H9 (cell line): ENCODE measurements around the gene LTA4H. TPM values are rescaled to one million over a fixed set of nuclear protein-coding genes. Genes with fewer than 3 reads are reported as not detected.

Experiments used
- DNase-seq: peaks from one replicate; pipeline ENCODE4 v3.0.0-alpha.2; 2017
- H2AFZ ChIP-seq: one replicate; pipeline ENCODE4 v1.6.1; 2013; ENCODE audit warnings: mild to moderate bottlenecking, low read length, control low read depth, moderate library complexity
- H2AK5ac ChIP-seq: 2 replicates; pipeline ENCODE4 v1.6.1; 2013; ENCODE audit warnings: low read length, control low read depth, mixed read lengths; ENCODE audit not compliant: insufficient read length
- H2BK120ac ChIP-seq: one replicate; pipeline ENCODE4 v1.6.1; 2013; ENCODE audit warnings: low read depth, mild to moderate bottlenecking, low read length, control low read depth, inconsistent platforms; ENCODE audit not compliant: poor library complexity, severe bottlenecking
- H2BK12ac ChIP-seq: 2 replicates; pipeline ENCODE4 v1.6.1; 2013; ENCODE audit warnings: low read length, control low read depth, mixed read lengths, low read depth; ENCODE audit not compliant: insufficient read length
- H2BK15ac ChIP-seq: 2 replicates; pipeline ENCODE4 v1.6.1; 2013; ENCODE audit warnings: low read depth, low read length, control low read depth
- H2BK20ac ChIP-seq: one replicate; pipeline ENCODE4 v1.6.1; 2013; ENCODE audit warnings: low read depth, mild to moderate bottlenecking, low read length, control low read depth, inconsistent platforms; ENCODE audit not compliant: poor library complexity, severe bottlenecking
- H2BK5ac ChIP-seq: 2 replicates; pipeline ENCODE4 v1.6.1; 2013; ENCODE audit warnings: low read length, control low read depth, mixed read lengths; ENCODE audit not compliant: insufficient read length
- H3K14ac ChIP-seq: 2 replicates; pipeline ENCODE4 v1.6.1; 2013; ENCODE audit warnings: low read length, control low read depth; ENCODE audit not compliant: insufficient read depth
- H3K18ac ChIP-seq: 2 replicates; pipeline ENCODE4 v1.6.1; 2013; ENCODE audit warnings: low read depth, mild to moderate bottlenecking, mixed read lengths, low read length, control low read depth; ENCODE audit not compliant: insufficient read length
- H3K23ac ChIP-seq: 2 replicates; pipeline ENCODE4 v1.6.1; 2013; ENCODE audit warnings: low read length, control low read depth, mixed read lengths, low read depth; ENCODE audit not compliant: insufficient read length
- H3K23me2 ChIP-seq: 2 replicates; pipeline ENCODE4 v1.6.1; 2013; ENCODE audit warnings: low read depth, mild to moderate bottlenecking, mixed read lengths, low read length, control low read depth; ENCODE audit not compliant: insufficient read length, poor library complexity, severe bottlenecking
- H3K27ac ChIP-seq: 2 replicates; pipeline ENCODE4 v1.5.1; 2013; ENCODE audit warnings: low read length, control low read depth, mixed read lengths, low read depth; ENCODE audit not compliant: insufficient read length
- H3K27me3 ChIP-seq: 2 replicates; pipeline ENCODE4 v1.6.1; 2013; ENCODE audit warnings: low read length, control low read depth, inconsistent platforms; ENCODE audit not compliant: insufficient read depth
- H3K4ac ChIP-seq: 2 replicates; pipeline ENCODE4 v1.6.1; 2013; ENCODE audit warnings: low read depth, mild to moderate bottlenecking, control low read depth, inconsistent platforms, low read length, moderate library complexity
- H3K4me1 ChIP-seq: 2 replicates; pipeline ENCODE4 v1.6.1; 2013; ENCODE audit warnings: low read length, control low read depth, inconsistent platforms; ENCODE audit not compliant: insufficient read depth
- H3K4me2 ChIP-seq: 2 replicates; pipeline ENCODE4 v1.6.1; 2013; ENCODE audit warnings: low read length, control low read depth, mixed read lengths; ENCODE audit not compliant: insufficient read length, insufficient read depth
- H3K56ac ChIP-seq: 2 replicates; pipeline ENCODE4 v1.6.1; 2013; ENCODE audit warnings: low read depth, mild to moderate bottlenecking, mixed read lengths, low read length, control low read depth; ENCODE audit not compliant: insufficient read length
- H3K79me1 ChIP-seq: 2 replicates; pipeline ENCODE4 v1.6.1; 2013; ENCODE audit warnings: low read depth, mild to moderate bottlenecking, moderate library complexity, low read length, control low read depth, inconsistent platforms; ENCODE audit not compliant: insufficient read depth, poor library complexity, severe bottlenecking
- H3K79me2 ChIP-seq: 2 replicates; pipeline ENCODE4 v1.6.1; 2013; ENCODE audit warnings: low read length, control low read depth, inconsistent platforms; ENCODE audit not compliant: insufficient read depth
- H3K9ac ChIP-seq: 2 replicates; pipeline ENCODE4 v1.6.1; 2013; ENCODE audit warnings: low read length, control low read depth, mixed read lengths; ENCODE audit not compliant: insufficient read length; ENCODE audit errors: extremely low read depth
- H3K9me3 ChIP-seq: one replicate; pipeline ENCODE4 v1.6.1; 2013; ENCODE audit warnings: low read depth, low read length, inconsistent platforms; ENCODE audit not compliant: control insufficient read depth
- H3T11ph ChIP-seq: one replicate; pipeline ENCODE4 v1.6.1; 2013; ENCODE audit warnings: mild to moderate bottlenecking, low read length, control low read depth, inconsistent platforms
- H4K20me1 ChIP-seq: one replicate; pipeline ENCODE4 v1.6.1; 2013; ENCODE audit not compliant: control insufficient read depth, insufficient read length, insufficient read depth
- H4K5ac ChIP-seq: 2 replicates; pipeline ENCODE4 v1.6.1; 2013; ENCODE audit warnings: low read depth, mild to moderate bottlenecking, mixed read lengths, low read length, control low read depth; ENCODE audit not compliant: insufficient read length
- H4K8ac ChIP-seq: replicated peaks from 2 replicates; pipeline ENCODE4 v1.6.1; 2013; ENCODE audit warnings: low read length, control low read depth, mixed read lengths, low read depth; ENCODE audit not compliant: insufficient read length
- H4K91ac ChIP-seq: 2 replicates; pipeline ENCODE4 v1.6.1; 2013; ENCODE audit warnings: low read depth, mild to moderate bottlenecking, moderate library complexity, mixed read lengths, low read length, control low read depth; ENCODE audit not compliant: insufficient read length
- H3K27ac Mint-ChIP-seq, 3 experiments: 2 replicates in 2 of 3; 3 replicates in 1 of 3; pipeline ENCODE4 v1.8.0; 2020 to 2021; ENCODE audit warnings: mixed read lengths in 3 of 3, mild to moderate bottlenecking in 1 of 3, moderate library complexity in 1 of 3
- H3K27me3 Mint-ChIP-seq: 2 replicates; pipeline ENCODE4 v1.8.0; 2021; ENCODE audit warnings: low read depth, mild to moderate bottlenecking, moderate library complexity, mixed read lengths
- H3K36me3 Mint-ChIP-seq, 3 experiments: 2 replicates in 2 of 3; 3 replicates in 1 of 3; pipeline ENCODE4 v1.8.0; 2020 to 2021; ENCODE audit warnings: low read depth in 3 of 3, mixed read lengths in 3 of 3; ENCODE audit not compliant: insufficient read depth in 1 of 3
- H3K4me1 Mint-ChIP-seq, 2 experiments: 2 replicates each; pipeline ENCODE4 v1.8.0; 2020; ENCODE audit warnings: mixed read lengths in 2 of 2
- H3K4me3 Mint-ChIP-seq, 2 experiments: 2 replicates in 1 of 2; 3 replicates in 1 of 2; pipeline ENCODE4 v1.8.0; 2020 to 2021; ENCODE audit warnings: mild to moderate bottlenecking in 2 of 2, mixed read lengths in 2 of 2, moderate library complexity in 1 of 2
- H3K9me3 Mint-ChIP-seq, 2 experiments: 2 replicates in 1 of 2; 3 replicates in 1 of 2; pipeline ENCODE4 v1.8.0; 2020; ENCODE audit warnings: mild to moderate bottlenecking in 2 of 2, mixed read lengths in 2 of 2, moderate library complexity in 1 of 2
- WGBS: extraction: QIAGEN DNeasy Blood & Tissue Kit; methylation state at CpG from one replicate; pipeline ENCODE4 v1.1.7; 2013; ENCODE audit warnings: missing lambda C conversion rate, low lambda C conversion rate, mixed read lengths; ENCODE audit not compliant: insufficient read length; ENCODE audit errors: extremely low coverage; 5-methylcytosine and 5-hydroxymethylcytosine counted together
- total RNA-seq: library from RNA; stranded (reverse); gene quantifications from 2 replicates; pipeline ENCODE4 v1.2.1, GENCODE V29; 2021
- TF ChIP-seq, protein P1 (sequence below): fragments of 200-600 bp; sonication (generic); conservative IDR thresholded peaks from 3 replicates; pipeline ENCODE4 v1.8.0; 2021; ENCODE audit warnings: antibody characterized with exemption, mild to moderate bottlenecking

The LTA4H gene
- total RNA-seq, 1 experiment from 2014 or later: 144 TPM

DNA sequence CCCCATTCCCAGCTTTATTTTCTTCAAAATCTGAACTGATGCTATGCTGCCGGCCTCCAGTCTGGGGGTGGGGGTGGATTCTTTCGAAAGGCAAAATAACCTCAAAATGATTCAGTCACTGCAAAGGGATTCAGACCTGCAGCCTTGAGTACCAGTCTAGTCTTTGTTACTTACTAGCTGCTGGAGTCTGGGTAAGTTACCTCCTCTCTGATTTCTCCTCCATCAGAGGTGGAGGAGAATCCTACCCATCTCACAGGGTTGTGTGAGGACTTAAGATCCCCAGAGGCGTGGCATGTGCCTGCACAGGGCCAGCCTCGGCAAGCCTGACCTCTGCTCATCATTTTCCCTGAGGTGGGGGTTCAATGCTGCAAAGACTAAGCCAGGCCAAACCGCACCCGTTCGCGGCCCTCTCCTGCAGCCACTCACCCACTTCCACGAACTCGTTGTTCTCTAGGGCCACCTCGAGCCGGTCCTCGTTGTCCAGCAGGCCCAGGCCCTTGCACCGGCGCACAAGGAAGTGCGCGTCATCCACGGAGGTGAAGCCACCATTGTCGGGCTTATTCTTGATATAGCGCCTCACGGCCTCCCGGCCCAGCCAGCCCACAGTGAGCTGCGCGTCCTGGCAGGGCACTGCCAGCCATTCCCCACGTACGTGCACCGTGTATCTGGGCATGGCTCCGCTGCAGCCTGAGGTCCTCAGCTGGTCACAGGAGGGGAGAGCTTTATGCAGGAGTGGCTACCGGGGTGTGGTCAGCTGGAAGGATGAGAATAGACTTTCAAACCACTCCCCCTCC lies 40.0 kb downstream of the LTA4H start:
- Histone ChIP-seq H2BK12ac (no peak overlapping the region), H2BK20ac (no peak overlapping the region), H4K91ac (no peak overlapping the region), H3K56ac (no peak overlapping the region), H3K18ac (no peak overlapping the region), H3K4ac (no peak overlapping the region), H2AK5ac (no peak overlapping the region), H3K9me3 (no peaks in the 10 kb centered on the region), H2BK120ac (no peak overlapping the region), H2AFZ (no peak overlapping the region), H3K27ac (no peak overlapping the region), H3K4me2 (no peak overlapping the region), H3K23me2 (no peaks in the 10 kb centered on the region), H4K5ac (no peak overlapping the region), H3K9ac (no peak overlapping the region), H3K79me2 (no peaks in the 10 kb centered on the region), H3K79me1 (no peaks in the 10 kb centered on the region), H2BK5ac (no peak overlapping the region), H4K20me1 (no peaks in the 10 kb centered on the region), H3K14ac (no peak overlapping the region), H3K4me1 (no peaks in the 10 kb centered on the region), H4K8ac (no peak overlapping the region), H2BK15ac (no peak overlapping the region), H3T11ph (no peak overlapping the region), H3K27me3 (no peaks in the 10 kb centered on the region), H3K23ac (no peak overlapping the region)
- no peak overlapping the region for H3K4me3 Mint-ChIP-seq
- no peaks in the 10 kb centered on the region for H3K27me3 Mint-ChIP-seq
- no peak for DNase-seq
- TF ChIP-seq, protein P1, sequence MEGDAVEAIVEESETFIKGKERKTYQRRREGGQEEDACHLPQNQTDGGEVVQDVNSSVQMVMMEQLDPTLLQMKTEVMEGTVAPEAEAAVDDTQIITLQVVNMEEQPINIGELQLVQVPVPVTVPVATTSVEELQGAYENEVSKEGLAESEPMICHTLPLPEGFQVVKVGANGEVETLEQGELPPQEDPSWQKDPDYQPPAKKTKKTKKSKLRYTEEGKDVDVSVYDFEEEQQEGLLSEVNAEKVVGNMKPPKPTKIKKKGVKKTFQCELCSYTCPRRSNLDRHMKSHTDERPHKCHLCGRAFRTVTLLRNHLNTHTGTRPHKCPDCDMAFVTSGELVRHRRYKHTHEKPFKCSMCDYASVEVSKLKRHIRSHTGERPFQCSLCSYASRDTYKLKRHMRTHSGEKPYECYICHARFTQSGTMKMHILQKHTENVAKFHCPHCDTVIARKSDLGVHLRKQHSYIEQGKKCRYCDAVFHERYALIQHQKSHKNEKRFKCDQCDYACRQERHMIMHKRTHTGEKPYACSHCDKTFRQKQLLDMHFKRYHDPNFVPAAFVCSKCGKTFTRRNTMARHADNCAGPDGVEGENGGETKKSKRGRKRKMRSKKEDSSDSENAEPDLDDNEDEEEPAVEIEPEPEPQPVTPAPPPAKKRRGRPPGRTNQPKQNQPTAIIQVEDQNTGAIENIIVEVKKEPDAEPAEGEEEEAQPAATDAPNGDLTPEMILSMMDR: no peak
- no peak overlapping the region for H3K27ac Mint-ChIP-seq
- no CpG with 5 or more reads among the region's 29 CpGs for WGBS
- peaks cover 0 to 3% (median 0%) of the 10 kb centered on the region in 3 experiments; a peak in 3 of 7 replicates for H3K36me3 Mint-ChIP-seq
- H3K9me3 Mint-ChIP-seq: no peaks in the 10 kb centered on the region
- peaks cover 8 to 12% of the 10 kb centered on the region in 2 experiments for H3K4me1 Mint-ChIP-seq
